Measurements from ENCODE around the gene NXPH3. TPM values are rescaled to one million over a fixed set of nuclear protein-coding genes. Genes with fewer than 3 reads are reported as not detected.
A peak's percentile ranks its signal among the peaks of the same experiment; 100 is the strongest.

The NXPH3 gene
- total RNA-seq, 1 donor from 2014 or later: not detected

- Histone ChIP-seq H3K36me3 (ENCODE audit: control insufficient read depth, insufficient read depth, low read length) (peaks cover 1% of the 10 kb centered on the region), H3K4me3 (ENCODE audit: low read depth, low read length) (no peak overlapping the region), H3K27me3 (ENCODE audit: control insufficient read depth, insufficient read depth, low read length) (no peaks in the 10 kb centered on the region)
- DNase-seq (ENCODE audit: low read depth): no peak
- TF ChIP-seq, protein P1, sequence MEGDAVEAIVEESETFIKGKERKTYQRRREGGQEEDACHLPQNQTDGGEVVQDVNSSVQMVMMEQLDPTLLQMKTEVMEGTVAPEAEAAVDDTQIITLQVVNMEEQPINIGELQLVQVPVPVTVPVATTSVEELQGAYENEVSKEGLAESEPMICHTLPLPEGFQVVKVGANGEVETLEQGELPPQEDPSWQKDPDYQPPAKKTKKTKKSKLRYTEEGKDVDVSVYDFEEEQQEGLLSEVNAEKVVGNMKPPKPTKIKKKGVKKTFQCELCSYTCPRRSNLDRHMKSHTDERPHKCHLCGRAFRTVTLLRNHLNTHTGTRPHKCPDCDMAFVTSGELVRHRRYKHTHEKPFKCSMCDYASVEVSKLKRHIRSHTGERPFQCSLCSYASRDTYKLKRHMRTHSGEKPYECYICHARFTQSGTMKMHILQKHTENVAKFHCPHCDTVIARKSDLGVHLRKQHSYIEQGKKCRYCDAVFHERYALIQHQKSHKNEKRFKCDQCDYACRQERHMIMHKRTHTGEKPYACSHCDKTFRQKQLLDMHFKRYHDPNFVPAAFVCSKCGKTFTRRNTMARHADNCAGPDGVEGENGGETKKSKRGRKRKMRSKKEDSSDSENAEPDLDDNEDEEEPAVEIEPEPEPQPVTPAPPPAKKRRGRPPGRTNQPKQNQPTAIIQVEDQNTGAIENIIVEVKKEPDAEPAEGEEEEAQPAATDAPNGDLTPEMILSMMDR (IDR thresholded peaks at IDR 0.05; ENCODE audit: insufficient read depth, low read length, poor library complexity, severe bottlenecking): no peak
Measured at GRCh38 chr17:49602783-49603182, 27.1 kb downstream of the NXPH3 start.

DNA sequence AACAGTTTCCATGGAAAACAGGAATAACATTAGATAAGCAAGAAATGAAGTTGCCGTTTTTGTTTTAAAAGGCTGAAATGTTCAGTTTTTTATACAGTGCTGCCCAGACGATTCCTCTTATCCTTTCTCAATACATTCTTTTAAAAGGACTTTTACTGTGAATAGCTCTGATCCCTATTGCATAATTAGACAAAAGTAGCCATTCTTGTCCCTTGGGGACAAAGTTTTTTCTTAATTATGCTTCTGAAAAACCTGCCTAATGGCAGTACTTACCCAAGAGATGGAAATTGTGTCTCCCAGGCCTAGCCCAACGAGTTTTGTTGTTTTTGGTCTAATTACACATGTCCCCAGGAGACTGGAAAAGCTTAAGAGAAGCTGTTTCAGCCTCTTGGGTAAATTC, 27.6 kb downstream of the NXPH3 start:
- TF ChIP-seq, protein P1 (IDR thresholded peaks at IDR 0.05; ENCODE audit: insufficient read depth, low read length, poor library complexity, severe bottlenecking): no peak
- Histone ChIP-seq H3K36me3 (ENCODE audit: control insufficient read depth, insufficient read depth, low read length) (peaks cover 1% of the 10 kb centered on the region), H3K4me3 (ENCODE audit: low read depth, low read length) (no peak overlapping the region), H3K27me3 (ENCODE audit: control insufficient read depth, insufficient read depth, low read length) (no peaks in the 10 kb centered on the region)
- no peak for DNase-seq (ENCODE audit: low read depth)

DNA sequence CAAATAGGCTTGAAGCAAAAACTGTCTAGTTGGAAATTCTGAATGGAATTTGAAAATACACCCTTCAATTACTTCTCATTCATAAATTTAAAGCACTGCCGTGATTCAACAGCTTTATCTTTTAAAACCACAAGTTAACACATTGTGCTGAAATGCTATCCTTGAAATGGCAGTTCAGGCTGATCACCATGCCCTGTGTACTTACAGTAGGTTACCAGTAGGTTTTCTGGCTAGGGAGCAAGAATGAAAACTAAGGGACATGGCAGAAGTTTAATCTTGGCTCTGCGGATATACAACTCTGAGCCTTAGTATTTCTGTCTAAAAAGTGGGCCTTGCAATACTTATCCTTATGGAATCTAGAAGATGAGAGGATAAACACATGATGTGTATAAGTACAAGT, 28.0 kb downstream of the NXPH3 start:
- Histone ChIP-seq H3K4me3 (ENCODE audit: low read depth, low read length) (no peak overlapping the region), H3K27me3 (ENCODE audit: control insufficient read depth, insufficient read depth, low read length) (no peaks in the 10 kb centered on the region), H3K36me3 (ENCODE audit: control insufficient read depth, insufficient read depth, low read length) (peaks cover 1% of the 10 kb centered on the region)
- TF ChIP-seq, protein P1 (IDR thresholded peaks at IDR 0.05; ENCODE audit: insufficient read depth, low read length, poor library complexity, severe bottlenecking): no peak
- no peak for DNase-seq (ENCODE audit: low read depth)

GRCh38 chr17:49604314-49604869, 28.7 kb downstream of the NXPH3 start:
- H3K36me3 ChIP-seq (ENCODE audit: control insufficient read depth, insufficient read depth, low read length): peaks cover 1% of the 10 kb centered on the region
- TF ChIP-seq, protein P1 (IDR thresholded peaks at IDR 0.05; ENCODE audit: insufficient read depth, low read length, poor library complexity, severe bottlenecking): no peak
- no peak for DNase-seq (ENCODE audit: low read depth)
- H3K4me3 ChIP-seq (ENCODE audit: low read depth, low read length): no peak overlapping the region
- H3K27me3 ChIP-seq (ENCODE audit: control insufficient read depth, insufficient read depth, low read length): no peaks in the 10 kb centered on the region

DNA sequence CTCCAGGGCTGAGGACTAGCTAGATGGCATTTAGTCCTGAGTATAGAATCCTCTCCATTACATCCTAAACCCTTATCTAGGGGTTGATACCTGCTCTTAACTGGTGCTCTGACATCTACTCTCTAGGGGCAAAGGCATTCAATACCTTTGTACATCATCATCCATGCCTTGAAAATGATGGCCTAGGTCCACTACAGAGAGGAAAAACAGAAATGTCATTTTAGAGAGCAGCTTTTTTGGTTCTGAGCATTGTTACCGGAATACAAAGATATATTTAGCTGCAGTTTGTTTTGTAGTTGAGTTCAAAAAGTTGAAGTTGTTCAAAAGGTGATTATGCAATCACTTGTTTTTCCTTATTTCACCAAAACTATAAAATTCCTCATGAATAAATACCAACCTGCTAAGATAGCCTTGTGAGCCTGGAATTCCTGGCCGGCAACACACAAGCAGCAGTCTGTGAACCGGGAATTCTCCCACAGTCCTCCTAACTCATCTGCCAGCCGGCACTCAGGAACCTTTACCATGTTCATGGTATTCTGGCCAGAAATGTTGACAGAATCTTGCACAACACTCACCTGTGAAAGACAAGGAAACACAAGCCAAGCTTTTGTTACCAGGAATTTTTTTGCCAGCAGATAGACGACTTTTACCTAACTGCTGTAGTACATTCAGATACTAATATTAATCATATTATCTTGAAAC, 35.4 kb downstream of the NXPH3 start:
- no peaks in the 10 kb centered on the region for H3K27me3 ChIP-seq (ENCODE audit: control insufficient read depth, insufficient read depth, low read length)
- DNase-seq (ENCODE audit: low read depth): no peak
- TF ChIP-seq, protein P1 (IDR thresholded peaks at IDR 0.05; ENCODE audit: insufficient read depth, low read length, poor library complexity, severe bottlenecking): no peak
- no peaks in the 10 kb centered on the region for H3K36me3 ChIP-seq (ENCODE audit: control insufficient read depth, insufficient read depth, low read length)
- H3K4me3 ChIP-seq (ENCODE audit: low read depth, low read length): no peak overlapping the region

DNA sequence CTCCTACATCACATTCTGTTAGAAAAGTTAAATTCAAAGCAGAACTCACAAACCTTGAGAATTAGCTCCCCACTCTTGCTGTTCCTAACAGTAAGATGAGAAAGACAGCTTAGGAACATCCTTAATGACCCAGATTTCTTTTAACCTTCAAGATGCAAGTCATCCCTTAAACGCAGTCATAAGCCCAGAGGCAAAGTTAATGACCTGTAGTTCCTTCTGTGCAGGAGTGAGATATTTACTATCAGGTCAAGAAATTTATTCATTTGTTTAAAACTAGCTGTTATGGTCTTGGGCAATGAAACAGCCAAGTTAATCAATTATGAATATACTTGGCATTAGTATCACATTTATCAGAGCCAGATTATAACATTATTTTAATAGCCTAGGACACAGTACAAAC, 37.1 kb downstream of the NXPH3 start:
- peak; percentile 12 for DNase-seq (ENCODE audit: low read depth)
- TF ChIP-seq, protein P1 (IDR thresholded peaks at IDR 0.05; ENCODE audit: insufficient read depth, low read length, poor library complexity, severe bottlenecking): no peak
- H3K27me3 ChIP-seq (ENCODE audit: control insufficient read depth, insufficient read depth, low read length): no peaks in the 10 kb centered on the region
- H3K36me3 ChIP-seq (ENCODE audit: control insufficient read depth, insufficient read depth, low read length): no peaks in the 10 kb centered on the region
- no peak overlapping the region for H3K4me3 ChIP-seq (ENCODE audit: low read depth, low read length)
